Stomach (tissue), 9 donors: ENCODE data around the gene MRM3. TPM values are rescaled to one million over a fixed set of nuclear protein-coding genes. Genes with fewer than 3 reads are reported as not detected.
A peak's percentile ranks its signal among the peaks of the same experiment; 100 is the strongest.

Experiments
- DNase-seq, 2 donors: peaks; one replicate each; pipeline versions ENCODE4 v3.0.0 to v3.0.0-alpha.2; 2013 to 2019
- H3K27ac ChIP-seq, 5 donors: fragments of 200-600 bp in 4 of 5; sonication (generic) in 4 of 5; one replicate each; pipeline ENCODE4 v1.5.1; 2013 to 2019; ENCODE audit warnings: mild to moderate bottlenecking in 1 of 5, moderate library complexity in 1 of 5
- H3K27me3 ChIP-seq, 3 donors: fragments of 200-600 bp; sonication (generic); one replicate each; pipeline ENCODE4 v1.5.1; 2017 to 2019; ENCODE audit warnings: mixed run types in 1 of 3
- H3K36me3 ChIP-seq, 4 donors: fragments of 200-600 bp; sonication (generic); 1 replicate in 3 of 4; 2 replicates in 1 of 4; pipeline ENCODE4 v1.5.1; 2016 to 2019
- H3K4me1 ChIP-seq, 4 donors: fragments of 200-600 bp; sonication (generic); one replicate each; pipeline ENCODE4 v1.5.1; 2016 to 2019
- H3K4me3 ChIP-seq, 4 donors: fragments of 200-600 bp; sonication (generic) in 3 of 4; one replicate each; pipeline ENCODE4 v1.5.1; 2016 to 2019; ENCODE audit warnings: mild to moderate bottlenecking in 1 of 4
- H3K9me3 ChIP-seq, 4 donors: fragments of 200-600 bp; sonication (generic); one replicate each; pipeline ENCODE4 v1.5.1; 2016 to 2019
- CTCF ChIP-seq, 7 experiments: fragments of 450-650 bp in 4 of 7; fragments of 200-600 bp in 3 of 7; sonication (generic) in 3 of 7; IDR thresholded peaks; one replicate each; pipeline ENCODE4 v1.5.1; 2016 to 2019; ENCODE audit warnings: antibody characterized with exemption in 7 of 7, control low read depth in 2 of 7, mild to moderate bottlenecking in 1 of 7
- EP300 ChIP-seq: sonication (generic); formaldehyde crosslinking; IDR thresholded peaks from one replicate; pipeline ENCODE4 v1.6.1; 2017; ENCODE audit warnings: antibody characterized with exemption
- POLR2A ChIP-seq, 4 donors: fragments of 450-650 bp; IDR thresholded peaks; one replicate each; pipeline ENCODE4 v1.6.1; 2016; ENCODE audit warnings: antibody characterized with exemption in 4 of 4, control low read depth in 2 of 4, mild to moderate bottlenecking in 1 of 4, moderate library complexity in 1 of 4
- POLR2AphosphoS5 ChIP-seq, 3 donors: sonication (generic); formaldehyde crosslinking; IDR thresholded peaks; one replicate each; pipeline ENCODE4 v1.6.1; 2016; ENCODE audit warnings: antibody characterized with exemption in 3 of 3
- WGBS, 5 donors: extraction: QIAGEN DNeasy Blood & Tissue Kit in 3 of 5; methylation state at CpG; one replicate each; pipeline versions ENCODE4 v1.1.5 to v1.1.7; 2013 to 2018; 5-methylcytosine and 5-hydroxymethylcytosine counted together
- intact Hi-C: fragments of 100-400 bp; cut with DNase I; formaldehyde crosslinking; loops from one replicate; pipeline ENCODE4 v1.15.1; 2023; ENCODE audit warnings: low total_unique reads
- polyA plus RNA-seq, 3 donors: library from polyadenylated mRNA; stranded (reverse); fragments of 200-250 nt; gene quantifications; one replicate each; pipeline ENCODE4 v1.2.3, GENCODE V29; 2013
- total RNA-seq, 5 donors: library from RNA; depleted of rRNA; stranded (reverse); fragments of >200 nt; gene quantifications; one replicate each; pipeline versions ENCODE4 v1.1.0 to v1.2.3, GENCODE V29; 2014 to 2016
- donor health status: healthy with polysubstance abuse.
- donor health status: Bipolar disorder and iron deficiency.
- donor health status: healthy.

MRM3 gene
- total and polyA plus RNA-seq, 8 donors, result 11.2 to 69.2 (median 17.0) TPM

- no peak overlapping the region for H3K4me3 ChIP-seq
- TF ChIP-seq CTCF (IDR thresholded peaks at IDR 0.05), result no peak
- no peak for TF ChIP-seq EP300
- no peak for DNase-seq
- no peaks in the 10 kb centered on the region for H3K27me3 ChIP-seq
- no peak overlapping the region for H3K27ac ChIP-seq
- peaks cover 16 to 72% (median 53%) of the 10 kb centered on the region in 4 donors for H3K36me3 ChIP-seq
- H3K4me1 ChIP-seq, result peaks cover 9 to 36% (median 17%) of the 10 kb centered on the region in 4 donors
- 84 to 91% (median 88%) methylated on average over 13 of the region's 13 CpGs for WGBS, 5 donors
- no peaks in the 10 kb centered on the region for H3K9me3 ChIP-seq
- intact Hi-C loops, result no loop called here
Observed at GRCh38 chr17:737561-738113, 44.5 kb upstream of the MRM3 start.

GRCh38 chr17:740240-741017 lies 41.7 kb upstream of the MRM3 start:
- Histone ChIP-seq H3K27ac (peak overlapping the region in 2 of 5 donors; percentile 15 to 26), H3K4me1 (peaks cover 0 to 10% (median 1%) of the 10 kb centered on the region in 4 donors), H3K36me3 (peaks cover 38 to 92% (median 81%) of the 10 kb centered on the region in 4 donors), H3K4me3 (no peak overlapping the region), H3K27me3 (no peaks in the 10 kb centered on the region), H3K9me3 (no peaks in the 10 kb centered on the region)
- no peak for TF ChIP-seq POLR2AphosphoS5 (IDR thresholded peaks at IDR 0.05)
- no peak for TF ChIP-seq EP300
- TF ChIP-seq POLR2A (IDR thresholded peaks at IDR 0.05), result no peak
- TF ChIP-seq CTCF (IDR thresholded peaks at IDR 0.05), result no peak
- intact Hi-C loops, result no loop called here
- WGBS, 5 donors, result 71 to 82% (median 74%) methylated on average over 18 of the region's 18 CpGs
- DNase-seq, result peak in 1 of 2 donors; percentile 41

GRCh38 chr17:742147-742793 lies 39.9 kb upstream of the MRM3 start:
- no peaks in the 10 kb centered on the region for H3K27me3 ChIP-seq
- peaks cover 55 to 99% (median 96%) of the 10 kb centered on the region in 4 donors for H3K36me3 ChIP-seq
- TF ChIP-seq CTCF (IDR thresholded peaks at IDR 0.05) (no peak), POLR2AphosphoS5 (IDR thresholded peaks at IDR 0.05) (no peak), EP300 (no peak), POLR2A (IDR thresholded peaks at IDR 0.05) (no peak)
- no peak overlapping the region for H3K4me3 ChIP-seq
- no peaks in the 10 kb centered on the region for H3K9me3 ChIP-seq
- H3K27ac ChIP-seq, result no peak overlapping the region
- 82 to 87% (median 84%) methylated on average over 11 of the region's 11 CpGs for WGBS, 5 donors
- intact Hi-C loops, result no loop called here
- DNase-seq, result no peak
- H3K4me1 ChIP-seq, result peaks cover 0 to 5% (median under 1%) of the 10 kb centered on the region in 4 donors

- H3K36me3 ChIP-seq, result peaks cover 64 to 100% (median 97%) of the 10 kb centered on the region in 4 donors
- intact Hi-C loops, result no loop called here
- no peaks in the 10 kb centered on the region for H3K9me3 ChIP-seq
- no peaks in the 10 kb centered on the region for H3K4me1 ChIP-seq
- no peak overlapping the region for H3K4me3 ChIP-seq
- H3K27me3 ChIP-seq, result no peaks in the 10 kb centered on the region
- H3K27ac ChIP-seq, result no peak overlapping the region
- DNase-seq, result no peak
- TF ChIP-seq EP300, result no peak
- no peak for TF ChIP-seq CTCF (IDR thresholded peaks at IDR 0.05)
- no peak for TF ChIP-seq POLR2AphosphoS5 (IDR thresholded peaks at IDR 0.05)
- no peak for TF ChIP-seq POLR2A (IDR thresholded peaks at IDR 0.05)
- WGBS, 5 donors, result 90 to 95% (median 93%) methylated on average over 4 of the region's 4 CpGs
Observed at GRCh38 chr17:743139-743538, 39.0 kb upstream of the MRM3 start.
